Activated B cell treated with CpG ODN at 0.5 μM for 24 hours (primary cell): ENCODE data around the gene ELL2. TPM values are rescaled to one million over a fixed set of nuclear protein-coding genes. Genes with fewer than 3 reads are reported as not detected.
A peak's percentile ranks its signal among the peaks of the same experiment; 100 is the strongest.

Experiments
- ATAC-seq: fragments of 200-7000 bp; cut with Tn5 transposase; one replicate; pipeline ENCODE4 v1.10.0; 2021; ENCODE audit warnings: low read depth, mild to moderate bottlenecking, moderate library complexity
- CTCF ChIA-PET: fragments of 350-600 bp; sonication (Branson Sonifier 250); formaldehyde crosslinking; loops from one replicate; lab custom pipeline; 2021; ENCODE audit warnings: antibody characterized with exemption; lab: Charles Lee
- POLR2A ChIA-PET: fragments of 350-600 bp; sonication (Branson Sonifier 250); formaldehyde crosslinking; loops from one replicate; lab custom pipeline; 2021; ENCODE audit warnings: antibody characterized with exemption; lab: Charles Lee
- DNase-seq: peaks from one replicate; pipeline ENCODE4 v3.0.0; 2022
- H3K27ac Mint-ChIP-seq: one replicate; pipeline ENCODE4 v1.8.0; 2020; ENCODE audit warnings: mixed read lengths
- H3K27me3 Mint-ChIP-seq: one replicate; pipeline ENCODE4 v1.8.0; 2021; ENCODE audit warnings: mixed read lengths
- H3K36me3 Mint-ChIP-seq: one replicate; pipeline ENCODE4 v1.8.0; 2021; ENCODE audit warnings: low read depth, mixed read lengths
- H3K4me1 Mint-ChIP-seq: one replicate; pipeline ENCODE4 v1.8.0; 2021; ENCODE audit warnings: mixed read lengths
- H3K4me3 Mint-ChIP-seq: one replicate; pipeline ENCODE4 v1.8.0; 2020; ENCODE audit warnings: mild to moderate bottlenecking, mixed read lengths
- H3K9me3 Mint-ChIP-seq: one replicate; pipeline ENCODE4 v1.8.0; 2020; ENCODE audit warnings: mixed read lengths
- CTCF ChIP-seq: fragments of 200-600 bp; IDR thresholded peaks from one replicate; pipeline ENCODE4 v1.8.0; 2022; ENCODE audit warnings: antibody characterized with exemption, mild to moderate bottlenecking
- intact Hi-C: fragments of 100-400 bp; cut with micrococcal nuclease; formaldehyde crosslinking; loops from one replicate; pipeline ENCODE4 v1.15.1; 2024
- total RNA-seq: library from RNA; stranded (reverse); gene quantifications from 2 replicates; pipeline ENCODE4 v1.2.3, GENCODE V29; 2022

Gene ELL2
- total RNA-seq, 1 donor from 2014 or later: 56.0 TPM

- H3K4me1 Mint-ChIP-seq: peaks cover 52% of the 10 kb centered on the region
- CTCF ChIA-PET: interaction anchor here (0.7 to 2.4 kb wide), 10 partner anchors 10 to 376 kb away, joined by 3 to 16 read pairs (median 3); no protein-coding TSS in a partner anchor
- ATAC-seq: peak; percentile 67
- peak overlapping the region; percentile 99 for H3K4me3 Mint-ChIP-seq
- POLR2A ChIA-PET: interaction anchor here (0.5 to 3.8 kb wide), 11 partner anchors 10 to 314 kb away, joined by 3 to 26 read pairs (median 5); partner anchors contain the start of genes RFESD and RHOBTB3
- intact Hi-C loops: loop anchor here (1.0 to 5.0 kb wide), 14 partner anchors 9 to 1222 kb away; partner anchors contain the start of genes ARSK, CAST, GLRX and RFESD
- peaks cover 32% of the 10 kb centered on the region for H3K36me3 Mint-ChIP-seq
- peak overlapping the region; percentile 97 for H3K27ac Mint-ChIP-seq
- no peaks in the 10 kb centered on the region for H3K9me3 Mint-ChIP-seq
- DNase-seq: peak; percentile 85
- no peak for TF ChIP-seq CTCF
- H3K27me3 Mint-ChIP-seq: no peaks in the 10 kb centered on the region
Observed at GRCh38 chr5:95960667-95961616, 709 bp downstream of the ELL2 start.

DNA sequence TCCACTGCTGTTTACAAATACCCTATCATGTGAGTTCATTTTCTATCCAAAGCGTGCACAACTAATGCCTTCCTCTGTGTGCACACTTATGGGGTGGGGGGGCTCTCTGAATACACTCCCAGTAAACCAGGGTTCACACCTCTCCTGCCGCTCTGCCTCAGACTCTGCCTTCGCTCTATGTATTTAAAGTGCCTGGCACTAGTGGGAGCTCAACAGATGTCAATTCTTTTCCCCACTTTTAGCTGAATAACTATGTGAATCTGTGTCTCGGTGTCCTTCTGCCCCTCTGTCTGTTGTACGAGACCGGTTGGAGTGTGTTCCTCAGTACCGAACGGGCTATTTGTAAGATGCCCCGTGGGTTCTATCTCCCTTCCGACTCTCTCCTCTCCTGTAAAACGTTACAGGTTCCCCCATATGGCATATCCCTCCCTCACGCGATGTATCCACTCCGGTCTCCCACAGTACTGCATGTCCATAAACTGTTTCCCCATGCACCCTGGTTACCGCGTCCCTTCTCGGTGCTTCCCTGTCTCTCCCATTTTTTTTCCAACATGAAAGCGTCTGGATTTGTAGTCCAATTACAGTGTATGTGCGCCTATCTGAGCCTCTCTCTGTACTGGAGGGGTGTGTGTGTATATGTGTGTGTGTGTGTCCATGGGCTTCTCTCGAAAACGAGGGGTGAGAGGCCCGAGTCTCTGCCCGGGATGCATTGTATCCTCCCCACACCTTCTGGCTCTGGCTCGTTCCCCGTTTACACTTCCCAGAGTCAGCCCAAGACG lies 1.6 kb downstream of the ELL2 start:
- H3K27me3 Mint-ChIP-seq: no peaks in the 10 kb centered on the region
- peaks cover 52% of the 10 kb centered on the region for H3K4me1 Mint-ChIP-seq
- DNase-seq (no peak), ATAC-seq (no peak)
- ChIA-PET CTCF (interaction anchor here (1.3 to 2.4 kb wide), 4 partner anchors 16 to 377 kb away, joined by 3 to 16 read pairs (median 5); no protein-coding TSS in a partner anchor), POLR2A (interaction anchor here (0.5 to 3.8 kb wide), 8 partner anchors 9 to 313 kb away, joined by 3 to 26 read pairs (median 7); partner anchors contain the start of genes RFESD and RHOBTB3)
- H3K36me3 Mint-ChIP-seq: peaks cover 36% of the 10 kb centered on the region
- no peak for TF ChIP-seq CTCF
- H3K9me3 Mint-ChIP-seq: no peaks in the 10 kb centered on the region
- intact Hi-C loops: loop anchor here (1.0 to 5.0 kb wide), 6 partner anchors 8 to 480 kb away; partner anchors contain the start of genes ARSK, GLRX and SKIC3
- peak overlapping the region; percentile 99 for H3K4me3 Mint-ChIP-seq
- H3K27ac Mint-ChIP-seq: peak overlapping the region; percentile 95

- intact Hi-C loops: no loop called here
- H3K4me3 Mint-ChIP-seq: peak overlapping the region; percentile 99
- CTCF ChIA-PET: interaction anchor here (2.4 kb wide), 1 partner anchor 378 kb away, joined by 16 read pairs; no protein-coding TSS in a partner anchor
- peaks cover 57% of the 10 kb centered on the region for H3K4me1 Mint-ChIP-seq
- POLR2A ChIA-PET: interaction anchor here (0.6 to 3.8 kb wide), 3 partner anchors 27 to 34 kb away, joined by 5 to 17 read pairs (median 8); no protein-coding TSS in a partner anchor
- no peak for TF ChIP-seq CTCF
- H3K36me3 Mint-ChIP-seq: peaks cover 41% of the 10 kb centered on the region
- no peak for DNase-seq
- ATAC-seq: no peak
- no peaks in the 10 kb centered on the region for H3K27me3 Mint-ChIP-seq
- no peaks in the 10 kb centered on the region for H3K9me3 Mint-ChIP-seq
- H3K27ac Mint-ChIP-seq: peak overlapping the region; percentile 2
Observed at GRCh38 chr5:95959051-95959887, 2.4 kb downstream of the ELL2 start.

GRCh38 chr5:95958310-95959014 lies 3.2 kb downstream of the ELL2 start:
- Mint-ChIP-seq H3K27me3 (no peaks in the 10 kb centered on the region), H3K27ac (no peak overlapping the region), H3K9me3 (no peaks in the 10 kb centered on the region), H3K4me1 (peaks cover 57% of the 10 kb centered on the region), H3K36me3 (peaks cover 44% of the 10 kb centered on the region), H3K4me3 (peak overlapping the region; percentile 99)
- intact Hi-C loops: no loop called here
- CTCF ChIA-PET: no interaction called here
- ATAC-seq (no peak), DNase-seq (no peak)
- POLR2A ChIA-PET: interaction anchor here (0.6 to 2.1 kb wide), 3 partner anchors 27 to 197 kb away, joined by 5 to 10 read pairs (median 8); no protein-coding TSS in a partner anchor
- TF ChIP-seq CTCF: no peak
